Hepatocyte (in vitro differentiated cells): ENCODE measurements around the gene PLEKHA8.

ENCODE experiments used
- EZH2 ChIP-seq: fragments of 200-600 bp; sonication (generic); IDR thresholded peaks from 2 replicates; pipeline ENCODE4 v1.6.1; 2016; ENCODE audit warnings: antibody characterized with exemption, mild to moderate bottlenecking, borderline replicate concordance
- EZH2phosphoT487 ChIP-seq: fragments of 200-600 bp; sonication (generic); IDR thresholded peaks from one replicate; pipeline ENCODE4 v1.6.1; 2018; ENCODE audit warnings: antibody characterized with exemption, mild to moderate bottlenecking, low read depth, moderate library complexity; ENCODE audit not compliant: unreplicated experiment, severe bottlenecking
- TF ChIP-seq, protein P1 (sequence below): fragments of 200-600 bp; sonication (generic); IDR thresholded peaks from 2 replicates; pipeline ENCODE4 v1.5.1; 2016; ENCODE audit warnings: antibody characterized with exemption, mild to moderate bottlenecking; ENCODE audit not compliant: poor library complexity

- TF ChIP-seq, protein P1, sequence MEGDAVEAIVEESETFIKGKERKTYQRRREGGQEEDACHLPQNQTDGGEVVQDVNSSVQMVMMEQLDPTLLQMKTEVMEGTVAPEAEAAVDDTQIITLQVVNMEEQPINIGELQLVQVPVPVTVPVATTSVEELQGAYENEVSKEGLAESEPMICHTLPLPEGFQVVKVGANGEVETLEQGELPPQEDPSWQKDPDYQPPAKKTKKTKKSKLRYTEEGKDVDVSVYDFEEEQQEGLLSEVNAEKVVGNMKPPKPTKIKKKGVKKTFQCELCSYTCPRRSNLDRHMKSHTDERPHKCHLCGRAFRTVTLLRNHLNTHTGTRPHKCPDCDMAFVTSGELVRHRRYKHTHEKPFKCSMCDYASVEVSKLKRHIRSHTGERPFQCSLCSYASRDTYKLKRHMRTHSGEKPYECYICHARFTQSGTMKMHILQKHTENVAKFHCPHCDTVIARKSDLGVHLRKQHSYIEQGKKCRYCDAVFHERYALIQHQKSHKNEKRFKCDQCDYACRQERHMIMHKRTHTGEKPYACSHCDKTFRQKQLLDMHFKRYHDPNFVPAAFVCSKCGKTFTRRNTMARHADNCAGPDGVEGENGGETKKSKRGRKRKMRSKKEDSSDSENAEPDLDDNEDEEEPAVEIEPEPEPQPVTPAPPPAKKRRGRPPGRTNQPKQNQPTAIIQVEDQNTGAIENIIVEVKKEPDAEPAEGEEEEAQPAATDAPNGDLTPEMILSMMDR, result no peak
- TF ChIP-seq EZH2phosphoT487 (no peak), EZH2 (no peak)
Measured at GRCh38 chr7:30114536-30115238, 86.5 kb downstream of the PLEKHA8 start.
